Heart right ventricle (tissue), 16 donors: ENCODE results near the gene CPNE4. TPM values are rescaled to one million over a fixed set of nuclear protein-coding genes. Genes with fewer than 3 reads are reported as not detected.
A peak's percentile ranks its signal among the peaks of the same experiment; 100 is the strongest.

ENCODE experiments used
- ATAC-seq, 8 donors: fragments of 200-7000 bp; cut with Tn5 transposase; one replicate each; pipeline ENCODE4 v1.9.1; 2020; ENCODE audit warnings: mild to moderate bottlenecking in 8 of 8, moderate library complexity in 8 of 8, moderate number of reproducible peaks in 1 of 8
- DNase-seq, 2 donors: peaks; one replicate each; pipeline ENCODE4 v3.0.0-alpha.2; 2020
- H3K27ac ChIP-seq, 10 donors: fragments of 200-600 bp; sonication (generic) in 2 of 10; one replicate each; pipeline versions ENCODE4 v1.5.0 to v1.8.0; 2020 to 2022; ENCODE audit warnings: mild to moderate bottlenecking in 3 of 10
- H3K27me3 ChIP-seq, 7 donors: fragments of 200-600 bp; one replicate each; pipeline ENCODE4 v1.8.0; 2021 to 2022; ENCODE audit warnings: mild to moderate bottlenecking in 2 of 7
- H3K36me3 ChIP-seq, 9 donors: fragments of 200-600 bp; sonication (generic) in 1 of 9; one replicate each; pipeline versions ENCODE4 v1.5.0 to v1.8.0; 2020 to 2022; ENCODE audit warnings: mild to moderate bottlenecking in 2 of 9
- H3K4me1 ChIP-seq, 9 donors: fragments of 200-600 bp; sonication (generic) in 1 of 9; one replicate each; pipeline versions ENCODE4 v1.5.0 to v1.8.0; 2020 to 2022; ENCODE audit warnings: mild to moderate bottlenecking in 4 of 9
- H3K4me3 ChIP-seq, 10 donors: fragments of 200-600 bp; sonication (generic) in 2 of 10; one replicate each; pipeline versions ENCODE4 v1.5.0 to v1.8.0; 2020 to 2022; ENCODE audit warnings: mild to moderate bottlenecking in 7 of 10, moderate library complexity in 2 of 10
- H3K9me3 ChIP-seq, 11 donors: fragments of 200-600 bp in 10 of 11; sonication (generic) in 2 of 11; one replicate each; pipeline versions ENCODE4 v1.5.0 to v1.8.0; 2013 to 2022; ENCODE audit warnings: mild to moderate bottlenecking in 2 of 11, control low read depth in 1 of 11, moderate library complexity in 1 of 11
- CTCF ChIP-seq, 9 donors: fragments of 200-600 bp; sonication (generic) in 2 of 9; IDR thresholded peaks; one replicate each; pipeline versions ENCODE4 v1.5.0 to v1.8.0; 2021 to 2022; ENCODE audit warnings: antibody characterized with exemption in 9 of 9, mild to moderate bottlenecking in 5 of 9, moderate library complexity in 1 of 9
- WGBS, 2 donors: extraction: QIAGEN DNeasy Blood & Tissue Kit; methylation state at CpG; one replicate each; pipeline ENCODE4 v1.1.7; 2013; ENCODE audit warnings: inconsistent platforms in 1 of 2; 5-methylcytosine and 5-hydroxymethylcytosine counted together
- intact Hi-C, 10 donors: fragments of 100-400 bp; cut with DNase I; formaldehyde crosslinking; loops; one replicate each; pipeline versions ENCODE4 v1.11.1 to v1.14.2; 2022
- polyA plus RNA-seq, 2 donors: library from polyadenylated mRNA; stranded (reverse); fragments of 200-250 nt; gene quantifications; one replicate each; pipeline ENCODE4 v1.2.3, GENCODE V29; 2013
- total RNA-seq, 10 donors: library from RNA; stranded (reverse); fragmentation: NEBNext Ultra II Directional in 3 of 10; extraction: Animal tissue kit (Norgen Biotek cat#: 25700) in 3 of 10; gene quantifications; one replicate each; pipeline versions ENCODE4 v1.2.1 to v1.2.4, GENCODE V29; 2021 to 2023
- donor health status: Arrhythmogenic right ventricular cardiomyopathy.
- donor health status: ischemic (EF 13 %, LVEDD 7.1; RV severe dilation, severe dysfunction).
- donor health status: healthy with polysubstance abuse.
- donor health status: DM: no; HTN: yes; CAD: no.
- donor health status: DM: no; HTN: no; CAD: no.
- donor health status: ischemic (EF 25% LVEDD 6.9; RV normal size, moderate dysfunction).
- donor health status: ischemic (EF 25% LVEDD 5.7; RV mildly dilated, moderate dysfunction).
- donor health status: healthy.
- donor health status: DM: yes; HTN: yes; CAD: no.
- donor health status: Ischemic cardiomyopathy.
- donor health status: ischemic (EF 35%, LVEDD 5.7; RV mildly dilated, moderate dysfunction).
- donor health status: nonischemic (EF 11% LVEDD 7.7; RV severe dilation, severe dysfunction).
- donor health status: DM: yes; HTN: yes; CAD: no.
- donor health status: PGD.
- donor health status: ischemic (EF 29% LVEDD 5.4; RV normal size, mild dysfunction).
- donor health status: nonischemic (EF 23%, LVEDD 6.1; RV moderate dilation, normal function).

Gene CPNE4
- total and polyA plus RNA-seq, 12 donors, result 1.5 to 116 (median 24.8) TPM

- 2 to 3% methylated on average over 47 of the region's 47 CpGs for WGBS, 2 donors
- peak within 1 kb of the TSS; percentile 18 to 88 (median 76) for H3K27ac ChIP-seq
- TF ChIP-seq CTCF (IDR thresholded peaks at IDR 0.05), result peak in 1 of 9 donors; percentile 18
- H3K4me1 ChIP-seq, result peaks cover 2 to 33% (median 21%) of the 10 kb centered on the region in 9 donors
- H3K36me3 ChIP-seq, result peaks cover 0 to 38% (median 8%) of the 10 kb centered on the region in 9 donors
- no peaks in the 10 kb centered on the region for H3K9me3 ChIP-seq
- peak; percentile 95 to 98 (median 96) for ATAC-seq
- intact Hi-C loops, result loop anchor here in 7 of 10 donors (5.0 to 10.0 kb wide), 4 partner anchors 118 to 478 kb away; partner anchors contain the start of genes NUDT16 (in 6 of the 7), ASTE1 (in 1 of the 7) and NEK11 (in 1 of the 7)
- peak within 1 kb of the TSS; percentile 71 to 90 (median 82) for H3K4me3 ChIP-seq
- peak; percentile 84 to 85 for DNase-seq
- H3K27me3 ChIP-seq, result peaks cover 0 to 7% (median 0%) of the 10 kb centered on the region in 7 donors
These were observed 532.1 kb downstream of the CPNE4 start, which contains the start of gene MRPL3 for GRCh38 chr3:131502530-131503319. Gene MRPL3 (minus strand): TSS chr3:131502971. CDS start chr3:131502821, 150 bp downstream.

- peak overlapping the region; percentile 71 to 90 (median 82) for H3K4me3 ChIP-seq
- WGBS, 2 donors, result 52 to 57% methylated on average over 2 of the region's 2 CpGs
- DNase-seq (no peak), ATAC-seq (no peak)
- peaks cover 0 to 46% (median 13%) of the 10 kb centered on the region in 9 donors for H3K36me3 ChIP-seq
- no peaks in the 10 kb centered on the region for H3K9me3 ChIP-seq
- peaks cover 2 to 33% (median 21%) of the 10 kb centered on the region in 9 donors for H3K4me1 ChIP-seq
- peak overlapping the region in 6 of 10 donors; percentile 74 to 88 (median 80) for H3K27ac ChIP-seq
- peaks cover 0 to 3% (median 0%) of the 10 kb centered on the region in 7 donors for H3K27me3 ChIP-seq
- intact Hi-C loops, result loop anchor here in 7 of 10 donors (5.0 to 10.0 kb wide), 4 partner anchors 117 to 477 kb away; partner anchors contain the start of genes NUDT16 (in 6 of the 7), ASTE1 (in 1 of the 7) and NEK11 (in 1 of the 7)
- no peak for TF ChIP-seq CTCF (IDR thresholded peaks at IDR 0.05)
These were observed 532.9 kb downstream of the CPNE4 start for GRCh38 chr3:131501949-131502348.

GRCh38 chr3:131494706-131495105 lies 540.1 kb downstream of the CPNE4 start:
- Histone ChIP-seq H3K4me3 (no peak overlapping the region), H3K4me1 (no peaks in the 10 kb centered on the region), H3K36me3 (peaks cover 0 to 100% (median 24%) of the 10 kb centered on the region in 9 donors), H3K9me3 (no peaks in the 10 kb centered on the region), H3K27ac (no peak overlapping the region), H3K27me3 (no peaks in the 10 kb centered on the region)
- intact Hi-C loops, result loop anchor here in 1 of 10 donors (10.0 kb wide), 1 partner anchor 460 kb away; no protein-coding TSS in a partner anchor
- no peak for ATAC-seq
- TF ChIP-seq CTCF (IDR thresholded peaks at IDR 0.05), result no peak
- no peak for DNase-seq
- 94 to 97% methylated on average over 1 of the region's 1 CpG for WGBS, 2 donors

GRCh38 chr3:131491775-131492174 lies 543.0 kb downstream of the CPNE4 start:
- WGBS, 2 donors, result 97 to 99% methylated on average over 2 of the region's 2 CpGs
- DNase-seq, result no peak
- Histone ChIP-seq H3K4me3 (no peak overlapping the region), H3K36me3 (peaks cover 0 to 100% (median 25%) of the 10 kb centered on the region in 9 donors), H3K9me3 (no peaks in the 10 kb centered on the region), H3K27ac (no peak overlapping the region), H3K27me3 (no peaks in the 10 kb centered on the region), H3K4me1 (no peaks in the 10 kb centered on the region)
- no peak for ATAC-seq
- no peak for TF ChIP-seq CTCF (IDR thresholded peaks at IDR 0.05)
- intact Hi-C loops, result loop anchor here in 1 of 10 donors (10.0 kb wide), 1 partner anchor 457 kb away; no protein-coding TSS in a partner anchor
